Kidney tubule cell (primary cell): ENCODE results near the gene SRSF8.
A peak's percentile ranks its signal among the peaks of the same experiment; 100 is the strongest.
"Not testable (repeated sequence)": the region's sequence is repeated elsewhere in the genome, so short reads cannot be mapped to it uniquely, and the experiment has no call there.

ENCODE experiments used
- DNase-seq: peaks from one replicate; pipeline ENCODE4 v3.0.0-alpha.2; 2018; ENCODE audit warnings: low spot score

The SRSF8 gene, protein sequence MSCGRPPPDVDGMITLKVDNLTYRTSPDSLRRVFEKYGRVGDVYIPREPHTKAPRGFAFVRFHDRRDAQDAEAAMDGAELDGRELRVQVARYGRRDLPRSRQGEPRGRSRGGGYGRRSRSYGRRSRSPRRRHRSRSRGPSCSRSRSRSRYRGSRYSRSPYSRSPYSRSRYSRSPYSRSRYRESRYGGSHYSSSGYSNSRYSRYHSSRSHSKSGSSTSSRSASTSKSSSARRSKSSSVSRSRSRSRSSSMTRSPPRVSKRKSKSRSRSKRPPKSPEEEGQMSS

DNA sequence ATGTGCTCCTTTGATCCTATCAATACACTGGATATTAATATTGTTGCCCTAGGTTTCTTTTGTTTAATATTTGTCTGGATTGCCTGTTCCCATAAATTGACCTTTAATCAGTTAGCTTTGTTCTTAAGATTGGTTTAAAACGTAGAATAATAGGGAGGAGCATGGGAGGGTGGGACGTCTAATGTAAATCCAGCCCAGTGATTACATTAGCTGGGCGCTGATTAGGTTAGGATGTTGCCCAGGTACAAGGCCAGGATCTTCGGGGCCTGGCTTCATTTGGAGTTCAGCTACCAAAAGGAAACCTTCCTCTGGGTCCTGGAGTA is at the start of gene SRSF8:
TSS of gene SRSF8 (plus strand) at position 204 of the 323 bp plus-strand sequence. CDS start 308 bp downstream, outside the sequence.
- no peak for DNase-seq

DNA sequence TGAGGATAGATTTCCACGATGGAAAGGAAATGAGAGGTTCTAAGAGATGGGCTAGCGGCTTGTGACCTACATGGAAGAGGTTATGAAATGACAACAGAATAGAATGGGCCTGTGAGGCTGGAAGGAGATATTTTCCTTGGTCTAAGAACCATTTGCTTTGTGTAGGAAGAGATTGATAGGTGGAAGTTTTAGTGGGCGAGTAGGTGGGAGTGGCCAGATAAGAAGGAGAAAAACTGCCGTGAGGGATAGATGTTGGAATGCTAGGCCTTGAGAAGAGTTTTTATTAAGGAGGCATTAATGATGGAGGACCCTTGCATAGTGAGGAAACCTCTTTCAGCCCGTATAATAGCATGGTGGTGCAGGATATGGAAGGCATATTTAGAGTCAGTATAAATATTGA is 45.3 kb upstream of the SRSF8 start:
- DNase-seq: not testable (repeated sequence)

DNA sequence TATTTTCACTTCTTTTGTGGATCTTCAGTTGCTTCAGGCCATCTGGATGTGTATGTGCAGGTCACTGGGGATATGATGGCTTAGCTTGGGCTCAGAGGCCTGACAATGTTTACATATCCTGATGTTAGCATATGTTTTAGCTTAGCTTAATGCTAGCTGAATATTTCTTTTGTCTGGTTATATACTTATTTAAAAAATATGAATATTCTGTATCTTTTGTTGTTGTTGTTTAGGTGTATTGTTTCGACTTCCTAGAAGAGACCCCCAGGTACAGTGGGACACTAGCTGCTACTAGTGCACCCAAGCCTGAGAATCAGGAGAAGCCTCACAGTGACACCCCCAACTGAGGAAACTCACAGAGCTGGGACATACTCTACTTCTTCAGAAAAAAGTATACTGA is 41.8 kb upstream of the SRSF8 start, which contains the start of gene KDM4E:
TSS of gene KDM4E (plus strand) at position 301 of the 400 bp plus-strand sequence. CDS start 300 bp downstream, outside the sequence.
- DNase-seq: no peak

DNA sequence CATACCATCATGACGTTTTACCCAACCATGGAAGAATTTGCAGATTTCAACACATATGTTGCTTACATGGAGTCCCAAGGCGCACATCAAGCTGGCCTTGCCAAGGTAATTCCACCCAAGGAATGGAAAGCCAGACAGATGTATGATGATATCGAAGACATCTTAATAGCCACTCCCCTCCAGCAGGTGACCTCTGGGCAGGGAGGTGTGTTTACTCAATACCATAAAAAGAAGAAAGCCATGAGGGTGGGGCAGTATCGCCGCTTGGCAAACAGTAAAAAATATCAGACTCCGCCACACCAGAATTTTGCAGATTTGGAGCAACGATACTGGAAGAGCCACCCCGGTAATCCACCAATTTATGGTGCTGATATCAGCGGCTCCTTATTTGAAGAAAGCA is 41.1 kb upstream of the SRSF8 start:
- DNase-seq: not testable (repeated sequence)

DNA sequence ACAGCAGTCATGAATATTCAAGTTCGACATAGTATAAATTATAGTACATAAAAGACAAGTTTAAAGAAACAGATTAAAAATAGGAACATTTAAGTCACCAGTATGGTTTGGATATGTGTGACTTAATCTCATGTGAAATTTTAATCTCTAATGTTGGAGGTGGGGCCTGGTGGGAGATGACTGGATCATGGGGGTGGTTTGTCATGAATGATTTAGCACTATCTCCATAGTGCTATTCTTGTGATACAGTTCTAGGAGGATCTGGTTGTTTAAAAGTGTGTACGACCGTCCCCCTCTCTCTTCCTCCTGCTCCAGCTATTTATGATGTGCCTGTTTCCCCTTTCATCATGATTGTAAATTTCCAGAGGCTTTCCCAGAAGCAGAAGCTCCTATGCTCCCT is 38.4 kb upstream of the SRSF8 start:
- no peak for DNase-seq

DNA sequence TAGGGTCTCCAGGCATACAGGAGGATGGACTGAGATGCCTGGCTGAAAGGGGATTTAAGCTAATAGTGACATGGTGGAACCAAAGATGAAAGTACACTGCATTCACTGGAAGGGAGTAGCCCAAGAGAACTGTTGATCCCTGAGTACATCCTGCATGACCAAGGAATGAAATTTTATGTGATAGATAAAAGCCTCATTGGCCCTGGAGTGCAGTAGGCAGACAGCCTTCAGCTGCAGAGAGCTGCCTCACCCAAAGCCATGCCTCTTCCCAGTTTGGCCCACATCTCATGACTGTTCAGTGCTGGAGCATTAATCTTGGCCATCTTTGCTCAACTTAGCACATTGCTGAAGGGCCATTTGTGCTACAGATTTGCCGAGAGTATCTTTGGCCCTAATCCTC is 33.7 kb upstream of the SRSF8 start:
- no peak for DNase-seq

DNA sequence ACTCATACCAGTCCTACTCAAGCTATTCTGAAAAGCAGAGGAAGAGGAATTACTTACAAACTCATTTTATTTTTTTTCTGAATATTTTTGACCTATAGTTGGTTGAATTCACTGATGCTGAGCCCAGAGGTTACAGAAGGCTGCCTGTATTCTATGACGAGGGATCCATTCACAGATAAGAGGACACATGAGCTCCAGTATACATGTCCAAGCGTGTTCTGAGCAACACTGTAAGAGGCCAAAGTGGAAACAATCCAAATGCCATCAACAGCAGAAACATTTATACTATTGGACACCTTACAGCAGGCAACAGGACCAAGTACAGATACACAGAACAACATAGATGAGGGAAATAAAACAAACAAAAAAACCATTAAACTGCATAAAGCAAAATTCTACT is 31.4 kb upstream of the SRSF8 start:
- DNase-seq: no peak

DNA sequence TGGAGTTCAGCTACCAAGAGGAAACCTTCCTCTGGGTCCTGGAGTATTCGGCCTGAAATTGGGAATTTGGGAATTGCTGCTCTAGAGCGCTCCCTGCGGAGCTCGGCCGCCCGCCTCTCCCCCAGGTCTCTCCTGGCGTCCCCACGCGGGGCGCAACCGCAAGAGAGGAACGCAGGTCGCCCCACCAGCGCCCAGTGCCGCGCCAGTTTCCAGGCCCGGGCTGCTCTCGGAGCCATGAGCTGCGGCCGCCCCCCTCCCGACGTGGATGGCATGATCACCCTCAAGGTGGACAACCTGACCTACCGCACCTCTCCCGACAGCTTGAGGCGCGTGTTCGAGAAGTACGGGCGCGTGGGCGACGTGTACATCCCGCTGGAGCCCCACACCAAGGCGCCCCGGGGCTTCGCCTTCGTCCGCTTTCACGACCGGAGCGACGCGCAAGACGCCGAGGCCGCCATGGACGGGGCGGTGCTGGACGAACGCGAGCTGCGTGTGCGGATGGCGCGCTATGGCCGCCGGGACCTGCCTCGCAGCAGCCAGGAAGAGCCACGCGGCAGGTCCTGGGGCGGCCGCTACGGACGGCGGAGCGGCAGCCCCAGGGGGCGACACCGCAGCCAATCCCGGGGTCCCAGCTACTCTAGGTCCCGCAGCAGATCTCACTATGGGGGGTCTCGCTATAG is 29.2 kb upstream of the SRSF8 start:
- not testable (repeated sequence) for DNase-seq

DNA sequence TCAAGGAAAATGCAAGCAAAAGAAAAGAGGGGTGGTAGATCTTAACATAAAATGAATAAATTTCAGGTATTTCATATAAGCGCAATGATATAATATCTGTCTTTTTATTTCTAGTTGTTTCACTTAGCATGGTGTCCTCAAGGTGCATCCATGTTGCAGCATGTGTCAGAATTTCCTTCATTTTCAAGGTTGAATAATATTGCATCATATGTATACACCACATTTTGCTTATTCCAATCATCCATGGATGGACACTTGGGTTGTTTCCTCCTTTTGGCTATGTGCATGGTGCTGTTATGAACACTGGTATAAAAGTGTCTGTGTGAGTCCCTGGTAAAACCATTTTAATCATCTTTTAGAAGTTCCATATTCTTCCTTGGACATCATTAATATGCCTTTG is 24.5 kb upstream of the SRSF8 start:
- DNase-seq: no peak

DNA sequence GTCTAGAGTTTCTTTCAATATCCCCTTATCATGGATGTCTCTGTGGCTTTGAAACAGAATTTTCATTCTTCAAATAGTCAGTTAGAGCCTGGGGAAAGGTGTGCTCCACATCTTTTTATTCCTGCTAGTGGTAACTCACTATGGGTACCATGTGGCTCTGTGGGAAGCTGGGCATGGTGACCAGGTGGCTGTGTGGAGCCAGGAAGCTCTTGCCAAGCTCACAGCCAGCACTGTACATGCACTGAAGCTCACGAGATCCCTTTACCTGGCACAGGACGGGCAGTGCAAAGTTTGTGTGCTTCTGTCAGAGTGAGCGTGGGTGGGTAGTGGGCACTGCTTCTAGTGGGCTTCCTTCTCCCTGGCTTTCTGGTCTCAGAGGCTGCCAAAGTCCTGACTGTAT is 23.8 kb upstream of the SRSF8 start:
- no peak for DNase-seq

DNA sequence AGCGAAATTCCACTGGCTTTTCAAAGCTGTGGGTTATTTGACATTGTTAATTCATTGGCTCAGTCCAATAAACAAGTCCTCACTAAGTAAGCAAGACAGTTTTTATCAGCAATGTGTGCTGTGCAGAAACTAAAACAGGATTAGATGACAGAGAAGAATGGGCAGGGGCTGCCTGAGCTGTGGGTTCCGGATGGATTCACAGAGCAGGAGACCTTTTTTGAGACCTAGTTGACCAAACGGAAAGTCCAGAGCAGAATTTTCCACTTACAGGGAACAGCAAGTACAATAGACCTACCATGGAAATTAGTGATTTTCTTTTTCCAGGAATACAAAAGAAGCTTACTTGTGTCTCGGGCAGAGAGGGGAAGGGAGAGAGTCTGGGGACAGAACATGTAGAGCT is 22.7 kb upstream of the SRSF8 start:
- no peak for DNase-seq

DNA sequence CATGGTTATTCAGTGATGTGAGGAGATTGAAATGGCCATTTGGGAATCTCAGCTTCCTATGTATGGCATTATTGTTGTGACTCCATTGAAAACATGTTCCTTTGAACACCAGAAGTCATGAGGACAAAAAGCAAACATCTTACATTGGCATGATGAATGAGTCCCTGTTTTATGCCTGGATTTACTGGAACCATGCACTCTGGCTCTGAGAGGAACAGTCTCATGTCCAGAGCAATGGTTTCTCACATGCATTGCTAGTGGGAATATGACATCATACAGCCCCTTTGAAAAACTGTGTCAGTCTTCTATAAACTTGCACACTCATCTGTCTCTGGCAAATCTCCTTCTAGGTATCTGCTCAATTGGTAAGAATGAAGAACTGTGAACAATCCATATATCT is 20.9 kb upstream of the SRSF8 start:
- DNase-seq: no peak

DNA sequence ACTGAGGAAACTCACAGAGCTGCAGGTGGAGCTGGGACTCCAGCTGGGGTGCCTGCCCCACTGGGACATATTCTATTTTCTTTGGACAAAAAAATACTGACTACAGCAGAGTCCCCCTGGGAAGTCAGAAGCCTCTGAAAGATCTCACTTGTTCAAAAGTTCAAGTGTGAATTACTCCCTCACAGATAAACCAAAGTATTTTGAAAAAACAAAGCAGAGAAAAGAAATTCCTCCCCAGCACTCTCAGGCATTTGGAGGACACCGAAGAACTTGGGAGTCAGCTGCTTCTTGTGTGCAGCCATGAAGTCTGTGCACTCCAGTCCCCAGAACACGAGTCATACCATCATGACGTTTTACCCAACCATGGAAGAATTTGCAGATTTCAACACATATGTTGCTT is 17.6 kb upstream of the SRSF8 start, which contains the start of gene KDM4F:
TSS of gene KDM4F (plus strand) at position 301 of the 400 bp plus-strand sequence.
- not testable (repeated sequence) for DNase-seq

DNA sequence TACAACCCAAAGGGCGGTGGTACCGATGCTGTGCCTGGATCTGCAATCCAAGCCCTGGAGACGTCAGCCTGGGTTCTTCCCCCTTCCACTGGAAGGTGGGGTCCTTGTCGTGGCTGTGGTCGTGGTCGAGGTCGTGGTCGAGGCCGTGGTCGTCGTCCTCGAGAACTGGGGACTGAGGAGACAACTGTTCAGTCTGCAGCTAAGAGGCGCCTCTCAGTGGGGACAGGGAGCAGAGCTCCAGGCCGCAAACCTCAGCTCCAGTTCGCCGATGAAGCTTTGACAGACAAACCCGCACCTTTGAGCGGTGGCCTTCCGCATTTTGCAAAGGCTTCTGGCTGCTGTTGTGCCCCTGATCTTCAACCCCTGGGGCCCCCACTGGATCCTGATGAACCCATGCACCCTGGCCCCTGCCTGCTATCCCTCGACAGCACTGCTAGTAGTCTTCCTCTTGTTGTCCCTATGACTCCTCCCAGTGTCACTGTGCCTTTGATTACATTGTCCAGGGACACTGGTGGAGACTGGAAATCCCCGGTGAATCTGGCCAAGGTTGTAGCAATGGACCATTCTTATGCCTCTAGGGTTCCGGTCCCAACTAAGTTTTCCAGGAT is 16.0 kb upstream of the SRSF8 start:
- no peak for DNase-seq

DNA sequence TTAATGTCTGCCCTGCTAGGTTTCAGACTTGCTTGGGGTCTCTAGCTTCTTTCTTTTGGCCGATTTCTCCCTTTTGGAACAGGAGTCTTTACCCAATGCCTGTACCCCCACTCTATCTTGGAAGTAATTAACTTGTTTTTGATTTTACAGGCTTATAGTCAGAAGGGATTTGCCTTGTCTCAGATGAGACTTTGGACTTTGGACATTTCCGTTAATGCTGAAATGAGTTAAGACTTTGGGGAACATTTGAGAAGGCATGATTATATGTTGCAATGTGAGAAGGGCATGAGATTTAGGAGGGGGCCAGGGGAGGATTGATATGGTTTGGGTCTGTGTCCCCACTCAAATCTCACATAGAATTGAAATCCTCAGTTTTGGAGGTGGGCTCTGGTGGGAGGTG is 12.4 kb upstream of the SRSF8 start:
- no peak for DNase-seq

DNA sequence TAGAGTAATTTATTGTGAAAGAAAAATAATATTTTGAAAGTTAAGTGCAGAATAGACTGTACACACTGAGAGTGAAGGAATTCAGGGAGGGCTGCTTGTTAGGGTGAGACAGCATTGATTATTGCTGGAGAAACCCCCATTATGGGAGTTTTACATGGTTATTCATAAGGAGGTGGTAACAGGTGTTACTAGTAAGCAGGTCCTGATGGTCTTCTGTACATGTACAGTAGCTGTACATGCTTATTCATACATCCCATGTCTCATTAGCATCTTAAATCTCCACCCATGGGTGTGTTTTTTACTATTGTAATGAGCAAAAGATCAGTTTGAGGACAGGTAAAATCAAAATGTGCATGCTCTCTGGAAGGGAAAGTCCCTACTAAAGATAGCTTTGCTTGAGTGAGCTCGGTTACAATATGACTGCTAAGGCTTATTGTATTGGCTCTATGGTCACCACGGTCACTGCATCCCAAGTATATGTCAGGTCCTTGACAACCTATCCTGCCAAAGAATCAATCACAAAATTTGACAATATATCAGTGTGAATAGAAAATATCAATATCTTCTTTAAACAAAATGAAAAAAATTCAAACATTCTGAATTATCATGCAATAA is 11.3 kb upstream of the SRSF8 start:
- DNase-seq: no peak

DNA sequence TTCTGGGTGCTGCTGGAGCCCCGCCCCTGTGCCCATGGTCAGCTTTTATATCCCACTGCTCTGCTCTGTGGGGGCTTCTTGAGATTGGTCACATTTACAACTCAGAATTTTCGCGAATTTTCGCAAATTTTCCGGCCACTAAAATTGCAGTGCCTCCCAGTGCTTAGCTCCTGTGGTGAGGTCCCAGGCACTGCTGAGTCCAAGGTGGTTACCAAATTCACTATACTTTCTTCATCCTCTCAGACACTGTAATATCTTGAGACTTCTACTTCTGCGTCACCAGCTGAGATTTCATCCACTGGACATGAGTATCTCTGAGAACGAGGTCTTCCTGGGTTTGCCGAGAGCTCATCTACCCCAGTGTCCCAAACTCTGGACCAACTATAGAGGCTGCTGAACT is 8.8 kb upstream of the SRSF8 start:
- DNase-seq: no peak

DNA sequence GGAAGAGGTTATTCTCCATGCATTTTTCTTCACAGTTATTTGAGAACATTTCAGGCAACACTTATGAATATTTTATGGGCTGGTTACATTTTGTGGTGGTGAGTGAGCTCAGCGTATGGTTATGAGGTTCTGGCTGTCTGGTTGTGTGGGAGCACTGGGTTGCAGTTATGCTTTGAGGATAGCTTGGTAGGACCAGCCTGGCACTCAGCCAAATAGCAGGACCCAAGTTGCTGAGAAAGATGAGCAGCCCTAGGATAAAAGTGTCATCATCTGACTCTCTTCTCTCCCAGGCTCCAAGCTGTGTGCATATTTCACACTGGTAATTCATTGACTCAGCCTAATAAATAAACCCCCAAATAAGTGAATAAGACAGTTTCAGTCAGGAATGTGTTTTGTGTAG is 8.1 kb upstream of the SRSF8 start:
- no peak for DNase-seq

DNA sequence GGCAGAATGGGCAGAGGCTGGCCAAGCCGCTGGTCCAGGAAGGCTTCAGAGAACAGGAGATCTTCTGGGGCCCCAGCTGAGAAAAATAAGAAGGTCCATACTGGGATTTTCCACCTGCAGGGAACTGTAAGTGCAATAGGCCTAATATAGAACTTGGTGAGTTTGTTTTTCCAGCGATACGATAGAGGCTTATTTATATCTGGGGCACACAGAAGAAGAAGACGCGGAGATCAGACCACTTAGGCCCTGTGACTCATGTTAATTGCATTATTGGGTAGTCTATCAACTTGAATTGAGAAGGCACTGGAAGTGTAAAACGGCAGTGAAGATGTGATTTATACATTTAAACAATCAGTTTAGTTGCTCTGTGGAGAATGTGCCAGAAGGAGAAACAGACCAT is 7.7 kb upstream of the SRSF8 start:
- DNase-seq: no peak

DNA sequence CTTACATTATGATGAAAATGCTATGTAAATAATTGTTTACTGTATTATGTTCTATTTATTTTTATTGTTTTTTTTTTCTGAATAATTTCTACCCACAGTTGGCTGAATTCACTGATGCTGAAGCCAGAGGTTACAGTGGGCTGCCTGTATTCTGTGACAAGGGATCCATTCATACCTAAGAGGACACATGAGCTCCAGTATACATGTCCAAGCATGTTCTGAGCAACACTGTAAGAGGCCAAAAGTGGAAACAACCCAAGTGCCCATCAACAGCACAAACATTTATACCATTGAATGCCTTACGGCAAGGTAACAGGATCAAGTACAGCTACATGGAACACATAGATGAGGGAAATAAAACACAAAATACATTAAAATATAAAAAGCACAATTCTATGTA is 1.4 kb upstream of the SRSF8 start:
- no peak for DNase-seq

DNA sequence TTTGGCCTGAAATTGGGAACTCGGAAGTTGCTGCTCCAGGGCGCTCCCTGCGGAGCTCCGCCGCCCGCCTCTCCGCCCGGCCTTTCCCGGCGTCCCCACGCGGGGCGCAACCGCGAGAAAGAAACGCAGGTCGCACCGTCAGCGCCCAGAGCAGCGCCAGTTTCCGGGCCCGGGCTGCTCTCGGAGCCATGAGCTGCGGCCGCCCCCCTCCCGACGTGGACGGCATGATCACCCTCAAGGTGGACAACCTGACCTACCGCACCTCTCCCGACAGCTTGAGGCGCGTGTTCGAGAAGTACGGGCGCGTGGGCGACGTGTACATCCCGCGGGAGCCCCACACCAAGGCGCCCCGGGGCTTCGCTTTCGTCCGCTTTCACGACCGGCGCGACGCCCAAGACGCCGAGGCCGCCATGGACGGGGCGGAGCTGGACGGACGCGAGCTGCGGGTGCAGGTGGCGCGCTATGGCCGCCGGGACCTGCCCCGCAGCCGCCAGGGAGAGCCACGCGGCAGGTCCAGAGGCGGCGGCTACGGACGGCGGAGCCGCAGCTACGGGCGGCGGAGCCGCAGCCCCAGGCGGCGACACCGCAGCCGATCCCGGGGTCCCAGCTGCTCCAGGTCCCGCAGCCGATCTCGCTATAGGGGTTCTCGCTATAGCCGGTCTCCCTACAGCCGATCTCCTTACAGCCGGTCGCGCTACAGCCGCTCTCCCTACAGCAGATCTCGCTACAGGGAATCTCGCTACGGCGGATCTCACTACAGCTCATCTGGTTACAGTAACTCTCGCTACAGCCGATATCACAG is 521 bp downstream of the SRSF8 start:
- DNase-seq: peak; percentile 85

DNA sequence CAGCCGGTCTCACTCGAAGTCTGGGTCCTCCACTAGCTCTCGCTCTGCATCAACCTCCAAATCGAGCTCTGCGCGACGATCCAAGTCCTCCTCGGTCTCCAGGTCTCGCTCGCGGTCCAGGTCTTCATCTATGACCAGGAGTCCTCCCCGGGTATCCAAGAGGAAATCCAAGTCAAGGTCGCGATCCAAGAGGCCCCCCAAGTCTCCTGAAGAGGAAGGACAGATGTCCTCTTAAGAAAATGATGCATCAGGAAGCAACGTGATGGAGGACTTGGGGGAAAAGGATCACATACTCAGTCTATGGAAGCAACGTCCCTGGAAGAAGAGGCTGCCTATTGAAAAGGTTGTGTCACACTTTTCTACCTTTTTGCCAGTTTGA is 1.1 kb downstream of the SRSF8 start:
- DNase-seq: no peak
